Urothelium cell line (cell line): Measurements from ENCODE around the gene PTPRA.

Experiments
- DNase-seq: peaks from one replicate; pipeline ENCODE4 v3.0.0; 2011; ENCODE audit warnings: low spot score, mixed read lengths
- FAIRE-seq: peaks from 2 replicates; lab custom pipeline; 2011; peaks lifted over from hg19 to GRCh38; lab: Jason Lieb, UNC

The PTPRA gene

DNA sequence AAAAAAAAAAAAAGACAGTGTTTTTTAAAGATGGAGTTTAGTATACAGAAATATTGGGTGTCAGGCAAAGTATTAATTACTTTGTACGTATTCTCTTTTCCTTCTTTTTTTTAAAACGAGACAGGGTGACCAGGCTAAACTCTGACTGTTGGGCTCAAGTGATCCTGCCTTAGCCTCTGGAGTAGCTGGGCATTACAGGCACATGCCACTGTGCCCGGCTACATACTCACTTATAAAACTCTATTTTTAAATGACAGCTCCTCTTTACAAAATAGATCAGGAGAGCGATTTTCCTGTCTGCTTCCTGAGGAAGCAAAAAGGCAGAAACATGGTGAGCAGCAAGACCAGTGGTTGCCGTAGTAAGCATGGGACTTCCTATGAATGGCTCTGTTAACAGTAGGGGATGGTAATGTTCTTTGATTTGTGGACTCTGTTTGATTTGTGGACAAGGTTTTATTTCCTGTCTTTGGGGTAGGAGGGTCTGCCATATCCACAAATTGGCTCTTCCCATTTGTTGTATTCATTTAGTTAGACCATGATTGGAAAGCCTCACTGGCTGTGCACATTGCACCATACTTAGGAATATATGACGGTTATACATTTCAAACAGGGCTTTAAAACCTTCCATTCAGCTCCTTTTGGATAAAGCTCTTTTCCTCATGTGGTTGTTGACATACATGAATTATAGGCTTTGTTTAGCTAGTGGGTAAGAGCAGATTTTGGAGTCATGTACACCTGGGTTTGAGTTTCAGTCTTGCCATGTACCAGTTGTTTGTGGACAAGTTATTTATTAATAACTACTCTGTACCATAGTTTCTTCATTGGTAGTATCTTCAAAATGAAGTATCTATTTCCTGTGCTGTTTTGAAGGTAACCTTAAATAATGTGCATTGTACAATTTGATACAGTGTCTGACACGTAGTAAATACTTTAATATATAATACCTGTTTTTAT lies 45.1 kb downstream of the PTPRA start:
- no peak for DNase-seq

GRCh38 chr20:2919518-2920245 lies 46.4 kb downstream of the PTPRA start:
- DNase-seq (no peak), FAIRE-seq (no peak)

More for the DNA sequence above, 45.1 kb downstream of the PTPRA start:
- no peak for FAIRE-seq

GRCh38 chr20:2920473-2920872 lies 47.2 kb downstream of the PTPRA start:
- DNase-seq (no peak), FAIRE-seq (no peak)

- DNase-seq (no peak), FAIRE-seq (no peak)
These were observed 48.2 kb downstream of the PTPRA start for GRCh38 chr20:2921506-2921905.

DNA sequence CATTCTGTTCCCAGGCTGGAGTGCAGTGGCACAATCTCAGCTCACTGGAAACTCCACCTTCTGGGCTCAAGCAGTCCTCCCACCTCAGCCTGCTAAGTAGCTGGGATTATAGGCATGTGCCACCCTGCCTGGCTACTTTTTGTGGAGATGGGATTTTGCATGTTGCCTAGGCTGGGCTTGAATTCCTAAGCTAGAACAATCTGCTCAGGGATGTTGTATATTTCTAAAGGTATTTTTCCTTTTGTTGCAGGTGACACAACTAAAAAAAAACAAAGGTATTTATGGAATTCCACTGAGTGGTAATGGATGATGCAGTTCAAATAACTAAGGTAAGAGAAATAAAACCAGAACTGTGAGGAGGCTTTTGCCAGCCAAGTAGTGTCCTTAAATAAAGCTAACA lies 49.7 kb downstream of the PTPRA start:
- FAIRE-seq (no peak), DNase-seq (no peak)

GRCh38 chr20:2930538-2930937 lies 57.3 kb downstream of the PTPRA start:
- no peak for DNase-seq
- FAIRE-seq: no peak

DNA sequence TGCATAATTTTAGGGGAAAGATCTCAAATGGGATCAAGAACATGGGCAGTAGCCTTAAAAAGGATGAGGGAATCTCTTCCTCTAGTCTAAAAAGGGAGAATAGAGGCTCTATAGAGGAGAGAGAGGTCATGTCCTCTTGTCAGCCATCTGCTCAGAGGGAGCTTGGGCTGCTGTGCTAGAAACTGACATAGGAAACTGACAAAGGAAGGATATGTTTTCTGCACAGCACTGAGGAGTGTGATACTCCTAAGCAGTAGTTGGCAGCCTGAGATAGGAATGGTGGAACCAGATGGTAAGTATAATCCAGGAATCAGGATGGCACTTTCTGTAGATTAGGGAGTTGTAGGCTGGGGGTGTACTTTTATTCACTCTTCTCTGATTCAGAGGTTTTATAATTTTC lies 59.2 kb downstream of the PTPRA start:
- FAIRE-seq (no peak), DNase-seq (no peak)

GRCh38 chr20:2937902-2938301 lies 64.6 kb downstream of the PTPRA start:
- FAIRE-seq: no peak
- DNase-seq: no peak

DNA sequence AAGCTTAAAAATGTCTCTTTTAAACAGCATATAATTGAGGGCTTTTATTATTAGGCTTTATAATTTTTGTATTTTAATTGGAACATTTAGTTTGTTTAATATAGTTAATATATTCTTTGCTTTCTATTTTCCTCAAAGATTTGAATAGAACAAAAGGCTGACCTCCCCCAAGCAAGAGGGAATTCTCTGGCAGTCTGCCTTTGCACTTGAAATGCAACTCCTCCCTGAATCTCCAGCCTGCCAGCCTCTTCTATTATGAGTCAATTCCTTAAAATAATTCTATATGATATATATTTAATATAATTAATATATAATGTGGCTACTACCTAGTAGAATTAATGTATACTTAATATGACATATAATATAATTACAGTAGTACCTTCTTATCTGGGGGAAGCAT lies 69.2 kb downstream of the PTPRA start:
- DNase-seq (no peak), FAIRE-seq (no peak)

DNA sequence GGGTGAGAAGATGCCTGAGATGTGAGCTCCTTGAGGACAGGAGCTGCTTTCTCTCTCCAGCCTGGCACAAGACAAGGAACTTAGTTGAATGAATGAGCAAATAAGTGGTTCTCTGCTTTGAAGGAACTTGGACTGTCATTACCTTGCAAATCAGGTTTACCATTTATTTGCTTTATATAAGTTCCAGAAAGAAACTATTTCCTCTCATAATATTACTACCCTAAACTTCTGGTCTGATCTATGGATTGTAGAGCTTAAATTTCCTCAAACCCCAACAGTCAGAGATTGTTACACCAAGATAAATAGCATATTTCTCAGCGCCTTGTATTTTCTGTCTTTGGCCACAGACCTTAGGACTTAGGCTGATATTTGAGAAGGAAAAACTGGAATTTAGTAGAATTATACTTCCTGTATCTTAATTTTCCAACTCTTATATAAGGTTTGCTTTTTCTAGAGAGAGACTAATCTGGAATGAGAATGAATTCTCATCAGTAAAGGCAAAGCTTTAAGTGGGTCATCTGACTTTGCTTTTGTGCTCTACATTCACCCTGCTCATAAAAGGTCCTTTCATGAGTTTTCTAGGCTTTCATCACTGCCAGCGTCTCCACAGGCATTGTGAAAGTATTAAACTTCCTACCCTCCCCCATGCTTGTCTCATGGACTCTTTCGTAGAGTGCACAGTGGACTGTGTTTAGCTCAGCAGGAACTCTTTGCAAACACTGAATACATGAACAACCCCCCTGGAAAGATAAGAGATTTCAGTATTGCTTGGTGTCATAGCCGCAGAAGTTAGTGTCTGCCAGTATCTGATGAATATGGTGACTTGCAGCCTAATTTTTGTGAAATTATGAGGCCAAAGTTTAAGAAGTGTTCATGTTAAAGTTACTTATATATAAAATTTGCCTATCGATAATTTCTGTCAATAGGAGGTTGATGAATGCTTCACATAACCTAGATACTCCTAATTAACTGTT lies 74.0 kb downstream of the PTPRA start:
- no peak for FAIRE-seq
- no peak for DNase-seq

- FAIRE-seq (no peak), DNase-seq (no peak)
These were observed 75.7 kb downstream of the PTPRA start for GRCh38 chr20:2948968-2949367.

- FAIRE-seq: no peak
- no peak for DNase-seq
These were observed 79.5 kb downstream of the PTPRA start for GRCh38 chr20:2952766-2953165.

GRCh38 chr20:2955257-2955970 lies 82.1 kb downstream of the PTPRA start:
- no peak for DNase-seq
- FAIRE-seq: no peak

GRCh38 chr20:2956480-2956879 lies 83.2 kb downstream of the PTPRA start:
- FAIRE-seq (no peak), DNase-seq (no peak)

DNA sequence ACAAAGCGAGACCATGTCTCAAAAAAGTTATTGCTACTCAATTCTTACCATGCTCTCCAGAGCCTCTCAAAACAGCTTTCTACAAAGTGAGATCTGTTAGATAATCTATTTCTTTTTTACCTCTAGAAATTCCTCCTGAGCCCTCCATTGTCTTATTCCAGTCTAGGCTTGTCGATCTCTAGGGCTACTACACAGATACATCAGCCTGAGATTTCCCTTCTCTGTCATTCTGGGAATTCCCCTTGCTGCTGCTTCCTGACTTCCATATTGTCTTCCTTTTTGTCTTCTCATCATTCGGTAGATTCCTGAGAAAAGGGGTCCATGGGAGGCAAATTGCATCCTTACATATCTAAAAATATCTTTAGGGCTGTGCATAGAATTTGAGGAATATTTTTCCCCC lies 94.6 kb downstream of the PTPRA start:
- no peak for DNase-seq
- no peak for FAIRE-seq

DNA sequence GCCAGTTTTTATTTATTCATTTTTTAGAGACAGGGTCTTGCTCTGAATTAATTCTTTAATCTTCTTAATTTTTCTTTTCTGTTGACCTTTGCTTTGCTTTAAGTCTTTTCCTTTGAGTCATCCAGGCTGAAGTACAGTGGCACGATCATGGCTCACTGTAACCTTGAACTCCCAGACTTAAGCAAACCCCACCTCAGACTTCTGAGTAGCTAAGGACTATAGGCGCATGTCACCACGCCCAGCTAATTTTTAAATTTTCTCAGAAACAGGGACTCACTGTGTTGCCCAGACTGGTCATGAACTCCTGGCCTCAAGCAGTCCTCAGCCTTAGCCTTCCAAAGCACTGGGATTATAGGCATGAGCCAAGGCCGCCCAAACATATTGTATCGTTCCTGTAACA lies 98.8 kb downstream of the PTPRA start:
- DNase-seq (no peak), FAIRE-seq (no peak)

- DNase-seq: no peak
- no peak for FAIRE-seq
These were observed 100.3 kb downstream of the PTPRA start for GRCh38 chr20:2973574-2973973.

GRCh38 chr20:2978519-2978918 lies 105.2 kb downstream of the PTPRA start:
- FAIRE-seq: no peak
- DNase-seq: no peak

DNA sequence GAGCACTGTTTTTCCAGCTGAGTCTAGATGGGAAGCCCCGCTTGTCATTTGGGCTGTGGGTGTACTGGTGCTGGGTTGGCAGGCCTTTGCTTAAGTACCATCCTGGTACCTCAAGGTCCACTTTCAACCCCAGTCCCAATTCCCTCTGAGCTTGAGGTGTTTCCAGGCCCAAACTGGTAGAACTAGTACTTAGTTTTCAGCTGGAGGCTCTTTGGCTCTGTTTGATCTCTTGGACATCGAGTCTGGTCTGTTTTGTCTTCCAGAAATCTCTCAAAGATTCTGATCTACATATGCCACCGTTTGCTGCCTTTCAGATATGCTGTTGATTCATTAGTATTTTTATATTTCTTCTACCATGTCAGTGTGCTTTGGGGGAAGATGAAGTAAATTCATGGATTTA lies 108.4 kb downstream of the PTPRA start:
- FAIRE-seq (no peak), DNase-seq (no peak)

- no peak for FAIRE-seq
- no peak for DNase-seq
These were observed 110.2 kb downstream of the PTPRA start for GRCh38 chr20:2983508-2983907.
